ENCODE results near the gene RIPK4. TPM values are rescaled to one million over a fixed set of nuclear protein-coding genes. Genes with fewer than 3 reads are reported as not detected.

The RIPK4 gene
- total RNA-seq, 1 experiment from 2014 or later = 16.0 TPM

- ChIA-PET CTCF (no interaction called here), POLR2A (ENCODE audit: low non-redundant PET) (no interaction called here)
- no peaks in the 10 kb centered on the region for H3K36me3 ChIP-seq (ENCODE audit: insufficient read depth, low read length, poor library complexity, severe bottlenecking)
- peak overlapping the region; percentile 70 for H3K4me3 ChIP-seq (ENCODE audit: low read depth, low read length, poor library complexity, severe bottlenecking)
- H3K27ac ChIP-seq (ENCODE audit: low read depth, low read length, poor library complexity, severe bottlenecking) = peak overlapping the region; percentile 90
- peaks cover 45% of the 10 kb centered on the region for H3K4me1 ChIP-seq (ENCODE audit: insufficient read depth, low read length, poor library complexity, severe bottlenecking)
- peaks cover 3% of the 10 kb centered on the region for H3K27me3 ChIP-seq (replicated peaks; ENCODE audit: insufficient read depth, low read depth, low read length, poor library complexity)
- no peak for TF ChIP-seq EZH2 (IDR thresholded peaks at IDR 0.05; ENCODE audit: borderline replicate concordance, low read depth, low read length, poor library complexity, severe bottlenecking)
- TF ChIP-seq, protein P1, sequence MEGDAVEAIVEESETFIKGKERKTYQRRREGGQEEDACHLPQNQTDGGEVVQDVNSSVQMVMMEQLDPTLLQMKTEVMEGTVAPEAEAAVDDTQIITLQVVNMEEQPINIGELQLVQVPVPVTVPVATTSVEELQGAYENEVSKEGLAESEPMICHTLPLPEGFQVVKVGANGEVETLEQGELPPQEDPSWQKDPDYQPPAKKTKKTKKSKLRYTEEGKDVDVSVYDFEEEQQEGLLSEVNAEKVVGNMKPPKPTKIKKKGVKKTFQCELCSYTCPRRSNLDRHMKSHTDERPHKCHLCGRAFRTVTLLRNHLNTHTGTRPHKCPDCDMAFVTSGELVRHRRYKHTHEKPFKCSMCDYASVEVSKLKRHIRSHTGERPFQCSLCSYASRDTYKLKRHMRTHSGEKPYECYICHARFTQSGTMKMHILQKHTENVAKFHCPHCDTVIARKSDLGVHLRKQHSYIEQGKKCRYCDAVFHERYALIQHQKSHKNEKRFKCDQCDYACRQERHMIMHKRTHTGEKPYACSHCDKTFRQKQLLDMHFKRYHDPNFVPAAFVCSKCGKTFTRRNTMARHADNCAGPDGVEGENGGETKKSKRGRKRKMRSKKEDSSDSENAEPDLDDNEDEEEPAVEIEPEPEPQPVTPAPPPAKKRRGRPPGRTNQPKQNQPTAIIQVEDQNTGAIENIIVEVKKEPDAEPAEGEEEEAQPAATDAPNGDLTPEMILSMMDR (conservative IDR thresholded peaks at IDR 0.05; ENCODE audit: low read depth, low read length) = no peak
- DNase-seq (ENCODE audit: low spot score) = peak; percentile 47
- no TSS peak for BruUV-seq (replicated peaks)
- H3K9me3 ChIP-seq (ENCODE audit: low read depth, low read length, poor library complexity, severe bottlenecking) = no peaks in the 10 kb centered on the region
- intact Hi-C loops (cut with micrococcal nuclease; ENCODE audit: unreplicated experiment) = no loop called here
These were observed 624 bp downstream of the RIPK4 start for GRCh38 chr21:41765973-41766882.

GRCh38 chr21:41765420-41765821 is 1.4 kb downstream of the RIPK4 start:
- POLR2A ChIA-PET (ENCODE audit: low non-redundant PET) = no interaction called here

GRCh38 chr21:41764558-41765419 is 2.1 kb downstream of the RIPK4 start:
- Histone ChIP-seq H3K9me3 (ENCODE audit: low read depth, low read length, poor library complexity, severe bottlenecking) (no peaks in the 10 kb centered on the region), H3K27ac (ENCODE audit: low read depth, low read length, poor library complexity, severe bottlenecking) (peak overlapping the region; percentile 90), H3K4me3 (ENCODE audit: low read depth, low read length, poor library complexity, severe bottlenecking) (peak overlapping the region; percentile 70), H3K4me1 (ENCODE audit: insufficient read depth, low read length, poor library complexity, severe bottlenecking) (peaks cover 58% of the 10 kb centered on the region), H3K36me3 (ENCODE audit: insufficient read depth, low read length, poor library complexity, severe bottlenecking) (no peaks in the 10 kb centered on the region), H3K27me3 (replicated peaks; ENCODE audit: insufficient read depth, low read depth, low read length, poor library complexity) (peaks cover 3% of the 10 kb centered on the region)
- CTCF ChIA-PET = no interaction called here
- intact Hi-C loops (cut with micrococcal nuclease; ENCODE audit: unreplicated experiment) = no loop called here
- DNase-seq (ENCODE audit: low spot score) = no peak
- POLR2A ChIA-PET (ENCODE audit: low non-redundant PET) = no interaction called here
- no peak for TF ChIP-seq EZH2 (IDR thresholded peaks at IDR 0.05; ENCODE audit: borderline replicate concordance, low read depth, low read length, poor library complexity, severe bottlenecking)
- TF ChIP-seq, protein P1 (conservative IDR thresholded peaks at IDR 0.05; ENCODE audit: low read depth, low read length) = no peak
- BruUV-seq (replicated peaks) = no TSS peak

More at GRCh38 chr21:41765420-41765821, 1.4 kb downstream of the RIPK4 start:
- intact Hi-C loops (cut with micrococcal nuclease; ENCODE audit: unreplicated experiment) = no loop called here
- H3K27me3 ChIP-seq (replicated peaks; ENCODE audit: insufficient read depth, low read depth, low read length, poor library complexity) = peaks cover 3% of the 10 kb centered on the region
- H3K9me3 ChIP-seq (ENCODE audit: low read depth, low read length, poor library complexity, severe bottlenecking) = no peaks in the 10 kb centered on the region
- peaks cover 52% of the 10 kb centered on the region for H3K4me1 ChIP-seq (ENCODE audit: insufficient read depth, low read length, poor library complexity, severe bottlenecking)
- H3K36me3 ChIP-seq (ENCODE audit: insufficient read depth, low read length, poor library complexity, severe bottlenecking) = no peaks in the 10 kb centered on the region
- peak overlapping the region; percentile 90 for H3K27ac ChIP-seq (ENCODE audit: low read depth, low read length, poor library complexity, severe bottlenecking)
- H3K4me3 ChIP-seq (ENCODE audit: low read depth, low read length, poor library complexity, severe bottlenecking) = peak overlapping the region; percentile 70
- no peak for TF ChIP-seq EZH2 (IDR thresholded peaks at IDR 0.05; ENCODE audit: borderline replicate concordance, low read depth, low read length, poor library complexity, severe bottlenecking)
- TF ChIP-seq, protein P1 (conservative IDR thresholded peaks at IDR 0.05; ENCODE audit: low read depth, low read length) = no peak
- DNase-seq (ENCODE audit: low spot score) = peak; percentile 34
- CTCF ChIA-PET = no interaction called here
- TSS peak; percentile 42 for BruUV-seq (replicated peaks)
